Mesothelial cell of epicardium (in vitro differentiated cells): Measurements from ENCODE around the gene VWA5B1. TPM values are rescaled to one million over a fixed set of nuclear protein-coding genes. Genes with fewer than 3 reads are reported as not detected.

ENCODE experiments used
- DNase-seq, 2 experiments: peaks; one replicate each; pipeline ENCODE4 v3.0.0; 2021; ENCODE audit warnings: low spot score in 2 of 2; ENCODE audit not compliant: unreplicated experiment in 2 of 2
- H3K27ac Mint-ChIP-seq: 2 replicates; pipeline ENCODE4 v1.8.0; 2021; ENCODE audit warnings: mixed read lengths
- H3K27me3 Mint-ChIP-seq: 2 replicates; pipeline ENCODE4 v1.8.0; 2021; ENCODE audit warnings: low read depth, mixed read lengths
- H3K36me3 Mint-ChIP-seq: 2 replicates; pipeline ENCODE4 v1.8.0; 2021; ENCODE audit warnings: mixed read lengths
- H3K4me1 Mint-ChIP-seq: 2 replicates; pipeline ENCODE4 v1.8.0; 2021; ENCODE audit warnings: mixed read lengths
- H3K4me3 Mint-ChIP-seq: 2 replicates; pipeline ENCODE4 v1.8.0; 2021; ENCODE audit warnings: mild to moderate bottlenecking, moderate library complexity, mixed read lengths
- H3K9me3 Mint-ChIP-seq: 2 replicates; pipeline ENCODE4 v1.8.0; 2021; ENCODE audit warnings: mixed read lengths
- total RNA-seq: library from RNA; stranded (reverse); gene quantifications from 3 replicates; pipeline ENCODE4 v1.2.1, GENCODE V29; 2021
- TF ChIP-seq, protein P1 (sequence below): fragments of 200-600 bp; sonication (generic); IDR thresholded peaks from one replicate; pipeline ENCODE4 v1.5.0; 2021; ENCODE audit warnings: antibody characterized with exemption; ENCODE audit not compliant: unreplicated experiment

Gene VWA5B1
- total RNA-seq, 1 donor from 2014 or later, result 0.25 TPM

- Mint-ChIP-seq H3K4me1 (peaks cover 3% of the 10 kb centered on the region), H3K4me3 (no peak overlapping the region), H3K27me3 (peaks cover 93% of the 10 kb centered on the region), H3K27ac (no peak overlapping the region), H3K36me3 (no peaks in the 10 kb centered on the region), H3K9me3 (no peaks in the 10 kb centered on the region)
- TF ChIP-seq, protein P1, sequence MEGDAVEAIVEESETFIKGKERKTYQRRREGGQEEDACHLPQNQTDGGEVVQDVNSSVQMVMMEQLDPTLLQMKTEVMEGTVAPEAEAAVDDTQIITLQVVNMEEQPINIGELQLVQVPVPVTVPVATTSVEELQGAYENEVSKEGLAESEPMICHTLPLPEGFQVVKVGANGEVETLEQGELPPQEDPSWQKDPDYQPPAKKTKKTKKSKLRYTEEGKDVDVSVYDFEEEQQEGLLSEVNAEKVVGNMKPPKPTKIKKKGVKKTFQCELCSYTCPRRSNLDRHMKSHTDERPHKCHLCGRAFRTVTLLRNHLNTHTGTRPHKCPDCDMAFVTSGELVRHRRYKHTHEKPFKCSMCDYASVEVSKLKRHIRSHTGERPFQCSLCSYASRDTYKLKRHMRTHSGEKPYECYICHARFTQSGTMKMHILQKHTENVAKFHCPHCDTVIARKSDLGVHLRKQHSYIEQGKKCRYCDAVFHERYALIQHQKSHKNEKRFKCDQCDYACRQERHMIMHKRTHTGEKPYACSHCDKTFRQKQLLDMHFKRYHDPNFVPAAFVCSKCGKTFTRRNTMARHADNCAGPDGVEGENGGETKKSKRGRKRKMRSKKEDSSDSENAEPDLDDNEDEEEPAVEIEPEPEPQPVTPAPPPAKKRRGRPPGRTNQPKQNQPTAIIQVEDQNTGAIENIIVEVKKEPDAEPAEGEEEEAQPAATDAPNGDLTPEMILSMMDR, result no peak
- peak in 1 of 2 experiments; percentile 31 for DNase-seq
These were observed 112.9 kb downstream of the VWA5B1 start for GRCh38 chr1:20403423-20404145.

DNA sequence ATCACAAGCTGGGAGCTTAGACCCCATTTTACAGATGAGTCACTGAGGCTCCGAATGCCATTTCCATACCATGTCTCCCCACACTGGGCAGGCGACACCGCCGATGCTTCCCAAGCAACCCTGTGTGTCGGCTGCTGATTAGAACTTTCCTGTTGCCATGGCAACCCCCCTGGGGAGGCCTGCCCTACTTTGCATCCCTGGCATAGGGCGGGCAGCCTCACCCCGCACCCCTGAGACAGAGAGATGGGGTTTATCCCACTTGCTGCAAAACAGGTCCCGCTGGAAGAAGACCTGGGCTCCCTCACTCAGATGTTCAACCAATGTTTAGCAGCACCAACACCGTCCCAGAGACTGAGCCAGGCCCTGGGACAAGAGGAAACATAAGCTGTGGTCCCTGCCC is 113.8 kb downstream of the VWA5B1 start:
- Mint-ChIP-seq H3K4me1 (peaks cover 3% of the 10 kb centered on the region), H3K9me3 (no peaks in the 10 kb centered on the region), H3K36me3 (no peaks in the 10 kb centered on the region), H3K27me3 (peaks cover 92% of the 10 kb centered on the region), H3K27ac (no peak overlapping the region), H3K4me3 (no peak overlapping the region)
- DNase-seq, result peak in 1 of 2 experiments; percentile 22
- TF ChIP-seq, protein P1, result no peak

Other genes starting within 250 kb of the VWA5B1 start
- gene PLA2G5, start 220.7 kb upstream of the VWA5B1 start, total RNA-seq, result 0.25 TPM in 1 of 3 replicates, not detected in the others
- gene PLA2G2D, start 171.3 kb upstream of the VWA5B1 start, total RNA-seq, result not detected in 3 replicates
- not detected in 3 replicates for gene PLA2G2F, start 151.6 kb upstream of the VWA5B1 start, total RNA-seq
- 2.2 to 2.6 TPM (median 2.3 TPM) in 3 replicates for gene UBXN10, start 104.8 kb upstream of the VWA5B1 start, total RNA-seq
- 0.24 to 0.50 TPM (median 0.40 TPM) in 3 replicates for gene PLA2G2C, start 104.4 kb upstream of the VWA5B1 start, total RNA-seq
- 25.9 to 29.1 TPM (median 28.5 TPM) in 3 replicates for gene CAMK2N1, start 195.3 kb downstream of the VWA5B1 start, total RNA-seq
- gene MUL1, start 217.3 kb downstream of the VWA5B1 start, total RNA-seq, result 26.6 to 29.5 TPM (median 28.2 TPM) in 3 replicates